G401.6 (cell line): Measurements from ENCODE around the gene AGBL5.
"Not testable (repeated sequence)": the region's sequence is repeated elsewhere in the genome, so short reads cannot be mapped to it uniquely, and the experiment has no call there.

Source experiments
- FAIRE-seq: peaks from 2 replicates; lab custom pipeline; 2012; peaks lifted over from hg19 to GRCh38; lab: Jason Lieb, UNC

The AGBL5 gene

DNA sequence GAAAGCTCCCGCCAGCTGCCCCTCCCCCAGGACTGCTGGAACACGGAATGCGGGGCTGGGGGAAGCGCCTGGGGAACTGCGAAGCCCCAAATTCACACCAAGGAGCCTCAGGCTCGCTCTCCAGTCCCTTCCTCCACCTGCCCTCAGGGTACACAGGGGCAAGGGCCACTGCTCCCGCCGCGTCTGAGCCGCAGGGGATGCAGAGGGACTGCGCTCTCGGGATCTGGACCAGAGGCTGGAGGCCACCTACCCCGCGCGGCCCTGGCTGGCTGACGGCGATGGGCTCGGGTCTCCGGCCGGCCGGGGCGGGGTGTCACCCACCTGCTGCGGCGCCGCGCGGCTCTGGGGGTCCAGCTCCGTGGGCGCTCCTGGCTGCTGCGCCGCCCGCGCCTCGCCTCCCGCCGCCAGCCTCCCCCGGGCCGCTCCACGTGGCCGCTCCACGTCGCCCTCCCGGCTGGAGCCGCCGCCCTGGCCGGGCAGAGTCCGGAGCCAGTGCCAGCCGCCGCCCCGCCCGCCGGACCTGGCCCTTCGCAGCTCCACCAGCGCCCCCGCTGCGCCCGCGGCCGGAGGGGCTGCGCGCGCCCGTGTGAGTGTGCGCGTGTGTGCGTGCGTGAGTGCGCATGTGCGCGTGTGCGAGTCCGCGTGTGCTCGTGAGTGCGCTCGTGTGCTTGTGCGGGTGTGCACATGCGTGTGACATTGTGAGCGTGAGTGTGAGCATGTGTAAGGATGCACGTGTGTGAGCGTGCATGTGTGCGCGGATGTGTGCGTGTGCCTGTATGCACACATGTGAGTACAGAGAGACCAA, 67.3 kb downstream of the AGBL5 start, which contains the start of gene CGREF1:
CGREF1 (minus strand) TSS at position 604 of the 805 bp plus-strand sequence. CDS start 14,762 bp downstream, outside the sequence.
- no peak for FAIRE-seq

- not testable (repeated sequence) for FAIRE-seq
Measured at GRCh38 chr2:27119330-27119670, 67.8 kb downstream of the AGBL5 start.
